ENCODE measurements around the gene DPH3. TPM values are rescaled to one million over a fixed set of nuclear protein-coding genes. Genes with fewer than 3 reads are reported as not detected.
A peak's percentile ranks its signal among the peaks of the same experiment; 100 is the strongest.

The DPH3 gene
- total RNA-seq, 2 experiments from 2014 or later, result 7.3 to 19.0 TPM

- TSS peak; percentile 8 for BruUV-seq (replicated peaks)
- H3K79me2 ChIP-seq (ENCODE audit: insufficient read depth, low read depth, low read length), result no peaks in the 10 kb centered on the region
- TF ChIP-seq EZH2phosphoT487 (IDR thresholded peaks at IDR 0.05; ENCODE audit: borderline replicate concordance, low read depth, low read length), result no peak
- no peak for TF ChIP-seq CTCF (conservative IDR thresholded peaks at IDR 0.05; ENCODE audit: low read length)
- H3K4me3 ChIP-seq (ENCODE audit: low read depth, low read length, poor library complexity, severe bottlenecking), result no peak overlapping the region
- H3K4me1 ChIP-seq (ENCODE audit: insufficient read depth, low read length, poor library complexity, severe bottlenecking), result peaks cover 10% of the 10 kb centered on the region
- H3K27ac ChIP-seq (ENCODE audit: low read depth, low read length, poor library complexity, severe bottlenecking), result no peak overlapping the region
- H3K9me2 ChIP-seq (ENCODE audit: insufficient read depth, low read length), result no peaks in the 10 kb centered on the region
- POLR2A ChIA-PET, result interaction anchor here (0.6 to 1.2 kb wide), 2 partner anchors 9 to 279 kb away, joined by 3 to 4 read pairs; no protein-coding TSS in a partner anchor
- intact Hi-C loops (cut with micrococcal nuclease; ENCODE audit: unreplicated experiment), result no loop called here
- no peaks in the 10 kb centered on the region for H3K9me3 ChIP-seq (ENCODE audit: low read length)
- H3K4me2 ChIP-seq (ENCODE audit: low read length), result no peak overlapping the region
- no peak overlapping the region for H2AFZ ChIP-seq (ENCODE audit: low read length)
- H4K20me1 ChIP-seq (ENCODE audit: insufficient read depth, low read length), result no peaks in the 10 kb centered on the region
- peaks cover 95% of the 10 kb centered on the region for H3K36me3 ChIP-seq (ENCODE audit: insufficient read depth, low read length)
- CTCF ChIA-PET (ENCODE audit: unreplicated experiment), result no interaction called here
- no peak for DNase-seq (ENCODE audit: low spot score)
Measured at GRCh38 chr3:16304061-16305010, 39.6 kb upstream of the DPH3 start.

GRCh38 chr3:16303037-16303575 lies 38.4 kb upstream of the DPH3 start:
- ChIA-PET CTCF (ENCODE audit: unreplicated experiment) (no interaction called here), POLR2A (interaction anchor here (1.3 kb wide), 1 partner anchor 34 kb away, joined by 4 read pairs; no protein-coding TSS in a partner anchor)
- Histone ChIP-seq H2AFZ (ENCODE audit: low read length) (no peak overlapping the region), H3K79me2 (ENCODE audit: insufficient read depth, low read depth, low read length) (no peaks in the 10 kb centered on the region), H4K20me1 (ENCODE audit: insufficient read depth, low read length) (no peaks in the 10 kb centered on the region), H3K27ac (ENCODE audit: low read depth, low read length, poor library complexity, severe bottlenecking) (no peak overlapping the region), H3K9me3 (ENCODE audit: low read length) (no peaks in the 10 kb centered on the region), H3K4me2 (ENCODE audit: low read length) (no peak overlapping the region), H3K36me3 (ENCODE audit: insufficient read depth, low read length) (peaks cover 97% of the 10 kb centered on the region), H3K4me1 (ENCODE audit: insufficient read depth, low read length, poor library complexity, severe bottlenecking) (peaks cover 10% of the 10 kb centered on the region), H3K9me2 (ENCODE audit: insufficient read depth, low read length) (no peaks in the 10 kb centered on the region), H3K4me3 (ENCODE audit: low read depth, low read length, poor library complexity, severe bottlenecking) (no peak overlapping the region)
- DNase-seq (ENCODE audit: low spot score), result no peak
- no TSS peak for BruUV-seq (replicated peaks)
- TF ChIP-seq EZH2phosphoT487 (IDR thresholded peaks at IDR 0.05; ENCODE audit: borderline replicate concordance, low read depth, low read length), result no peak
- TF ChIP-seq CTCF (conservative IDR thresholded peaks at IDR 0.05; ENCODE audit: low read length), result no peak
- intact Hi-C loops (cut with micrococcal nuclease; ENCODE audit: unreplicated experiment), result no loop called here

All from OCI-LY7 (cell line).